Skeletal muscle tissue (tissue), 4 donors: ENCODE results near the gene EID1. TPM values are rescaled to one million over a fixed set of nuclear protein-coding genes. Genes with fewer than 3 reads are reported as not detected.
"Not testable (repeated sequence)": the region's sequence is repeated elsewhere in the genome, so short reads cannot be mapped to it uniquely, and the experiment has no call there.

Source experiments
- H3K27ac ChIP-seq: one replicate; pipeline ENCODE4 v1.7.0; 2013; ENCODE audit warnings: mild to moderate bottlenecking, low read depth, low read length, inconsistent platforms
- H3K27me3 ChIP-seq, 3 donors: one replicate each; pipeline ENCODE4 v1.7.0; 2013; ENCODE audit warnings: low read length in 3 of 3; ENCODE audit not compliant: control insufficient read depth in 3 of 3, insufficient read depth in 3 of 3
- H3K36me3 ChIP-seq, 3 donors: one replicate each; pipeline ENCODE4 v1.7.0; 2013; ENCODE audit warnings: low read length in 3 of 3; ENCODE audit not compliant: control insufficient read depth in 3 of 3, insufficient read depth in 3 of 3
- H3K4me1 ChIP-seq, 3 donors: one replicate each; pipeline ENCODE4 v1.7.0; 2013; ENCODE audit warnings: low read length in 3 of 3, mild to moderate bottlenecking in 3 of 3; ENCODE audit not compliant: control insufficient read depth in 3 of 3, insufficient read depth in 3 of 3
- H3K4me3 ChIP-seq, 3 donors: one replicate each; pipeline ENCODE4 v1.7.0; 2013; ENCODE audit warnings: low read length in 3 of 3
- H3K9ac ChIP-seq, 3 donors: one replicate each; pipeline ENCODE4 v1.7.0; 2013; ENCODE audit warnings: low read length in 3 of 3, mild to moderate bottlenecking in 3 of 3, moderate library complexity in 2 of 3, low read depth in 1 of 3
- H3K9me3 ChIP-seq, 3 donors: one replicate each; pipeline ENCODE4 v1.7.0; 2013; ENCODE audit warnings: low read length in 3 of 3; ENCODE audit not compliant: control insufficient read depth in 3 of 3
- total RNA-seq: library from RNA; depleted of rRNA; stranded (reverse); fragments of >200 nt; gene quantifications from one replicate; pipeline ENCODE4 v1.2.3, GENCODE V29; 2014
- donor health status: Osteomylitis.

The EID1 gene
- total RNA-seq, 1 donor from 2014 or later = 91.3 TPM

- H3K9ac ChIP-seq = no peak overlapping the region
- no peak overlapping the region for H3K4me3 ChIP-seq
- H3K27ac ChIP-seq = no peak overlapping the region
- H3K36me3 ChIP-seq = no peaks in the 10 kb centered on the region
- no peaks in the 10 kb centered on the region for H3K27me3 ChIP-seq
- H3K4me1 ChIP-seq = no peaks in the 10 kb centered on the region
- H3K9me3 ChIP-seq = no peaks in the 10 kb centered on the region
Observed at GRCh38 chr15:48904758-48905157, 26.8 kb downstream of the EID1 start.

- no peak overlapping the region for H3K4me3 ChIP-seq
- no peak overlapping the region for H3K27ac ChIP-seq
- no peak overlapping the region for H3K9ac ChIP-seq
- no peaks in the 10 kb centered on the region for H3K9me3 ChIP-seq
- H3K4me1 ChIP-seq = no peaks in the 10 kb centered on the region
- H3K27me3 ChIP-seq = no peaks in the 10 kb centered on the region
- no peaks in the 10 kb centered on the region for H3K36me3 ChIP-seq
Observed at GRCh38 chr15:48905216-48905615, 27.3 kb downstream of the EID1 start.

- H3K4me3 ChIP-seq = no peak overlapping the region
- H3K27me3 ChIP-seq = no peaks in the 10 kb centered on the region
- H3K9me3 ChIP-seq = no peaks in the 10 kb centered on the region
- H3K9ac ChIP-seq = no peak overlapping the region
- no peak overlapping the region for H3K27ac ChIP-seq
- H3K4me1 ChIP-seq = no peaks in the 10 kb centered on the region
- H3K36me3 ChIP-seq = no peaks in the 10 kb centered on the region
Observed at GRCh38 chr15:48905847-48906246, 27.9 kb downstream of the EID1 start.

- H3K4me3 ChIP-seq, H3K9me3 ChIP-seq, H3K36me3 ChIP-seq, H3K4me1 ChIP-seq, H3K27me3 ChIP-seq, H3K27ac ChIP-seq, H3K9ac ChIP-seq: not testable (repeated sequence)
Observed at GRCh38 chr15:48909313-48909712, 31.4 kb downstream of the EID1 start.

- not testable (repeated sequence) for H3K27ac ChIP-seq, H3K9ac ChIP-seq, H3K4me3 ChIP-seq, H3K4me1 ChIP-seq, H3K27me3 ChIP-seq, H3K36me3 ChIP-seq, H3K9me3 ChIP-seq
Observed at GRCh38 chr15:48910554-48910953, 32.6 kb downstream of the EID1 start.

- no peaks in the 10 kb centered on the region for H3K4me1 ChIP-seq
- no peak overlapping the region for H3K4me3 ChIP-seq
- no peaks in the 10 kb centered on the region for H3K36me3 ChIP-seq
- H3K9ac ChIP-seq = no peak overlapping the region
- H3K9me3 ChIP-seq = no peaks in the 10 kb centered on the region
- H3K27ac ChIP-seq = no peak overlapping the region
- no peaks in the 10 kb centered on the region for H3K27me3 ChIP-seq
Observed at GRCh38 chr15:48913141-48913540, 35.2 kb downstream of the EID1 start.

GRCh38 chr15:48914717-48915116, 36.8 kb downstream of the EID1 start:
- no peaks in the 10 kb centered on the region for H3K36me3 ChIP-seq
- H3K27ac ChIP-seq = no peak overlapping the region
- no peak overlapping the region for H3K4me3 ChIP-seq
- no peaks in the 10 kb centered on the region for H3K9me3 ChIP-seq
- H3K4me1 ChIP-seq = no peaks in the 10 kb centered on the region
- no peak overlapping the region for H3K9ac ChIP-seq
- peaks cover 0 to 3% (median 0%) of the 10 kb centered on the region in 3 donors for H3K27me3 ChIP-seq

- no peaks in the 10 kb centered on the region for H3K9me3 ChIP-seq
- no peaks in the 10 kb centered on the region for H3K36me3 ChIP-seq
- no peaks in the 10 kb centered on the region for H3K4me1 ChIP-seq
- no peak overlapping the region for H3K27ac ChIP-seq
- H3K9ac ChIP-seq = no peak overlapping the region
- peaks cover 0 to 3% (median 0%) of the 10 kb centered on the region in 3 donors for H3K27me3 ChIP-seq
- no peak overlapping the region for H3K4me3 ChIP-seq
Observed at GRCh38 chr15:48915861-48916260, 37.9 kb downstream of the EID1 start.

GRCh38 chr15:48916721-48917120, 38.8 kb downstream of the EID1 start:
- Histone ChIP-seq H3K9ac (no peak overlapping the region), H3K27me3 (peaks cover 0 to 3% (median 0%) of the 10 kb centered on the region in 3 donors), H3K4me3 (no peak overlapping the region), H3K9me3 (no peaks in the 10 kb centered on the region), H3K27ac (no peak overlapping the region), H3K4me1 (no peaks in the 10 kb centered on the region), H3K36me3 (no peaks in the 10 kb centered on the region)

GRCh38 chr15:48922046-48922445, 44.1 kb downstream of the EID1 start:
- Histone ChIP-seq H3K36me3 (no peaks in the 10 kb centered on the region), H3K9me3 (no peaks in the 10 kb centered on the region), H3K4me1 (peaks cover 0 to 6% (median 0%) of the 10 kb centered on the region in 3 donors), H3K27ac (no peak overlapping the region), H3K27me3 (peaks cover 0 to 3% (median 0%) of the 10 kb centered on the region in 3 donors), H3K9ac (no peak overlapping the region), H3K4me3 (no peak overlapping the region)
